Measurements from ENCODE around the gene SEMA3F. TPM values are rescaled to one million over a fixed set of nuclear protein-coding genes. Genes with fewer than 3 reads are reported as not detected.

The SEMA3F gene
- total and polyA plus RNA-seq, 2 donors (not counting 1 experiment from before 2014, with no cell fraction given): 5.1 to 9.7 TPM

GRCh38 chr3:50174517-50174895 lies 19.4 kb downstream of the SEMA3F start:
- no peak for TF ChIP-seq CTCF (conservative IDR thresholded peaks at IDR 0.05 in 1 of 2, IDR thresholded peaks at IDR 0.05 in 1 of 2; ENCODE audit: low read depth in 1 of 2, low read length in 2 of 2)
- no peak for TF ChIP-seq EZH2 (IDR thresholded peaks at IDR 0.05; ENCODE audit: low read length, missing control alignments)
- no peaks in the 10 kb centered on the region for H4K20me1 ChIP-seq (ENCODE audit: control insufficient read depth, extremely low read depth, insufficient read depth, low read length)
- no peak overlapping the region for H3K9ac ChIP-seq (ENCODE audit: insufficient read depth, low read length)
- no peaks in the 10 kb centered on the region for H3K4me1 ChIP-seq (ENCODE audit: control insufficient read depth, extremely low read depth, insufficient read depth, low read length)
- H3K27me3 ChIP-seq (ENCODE audit: control insufficient read depth, insufficient read depth, low read length): no peaks in the 10 kb centered on the region
- DNase-seq (ENCODE audit: low read depth in 2 of 2): no peak
- no peaks in the 10 kb centered on the region for H3K9me3 ChIP-seq (ENCODE audit: control insufficient read depth, insufficient read depth, low read depth, low read length)
- H3K4me2 ChIP-seq (ENCODE audit: extremely low read depth, insufficient read depth, low read length): no peak overlapping the region
- H2AFZ ChIP-seq (ENCODE audit: low read length): no peak overlapping the region
- no peaks in the 10 kb centered on the region for H3K79me2 ChIP-seq (ENCODE audit: control insufficient read depth, insufficient read depth, low read length)
- no peaks in the 10 kb centered on the region for H3K36me3 ChIP-seq (ENCODE audit: control insufficient read depth, insufficient read depth, low read length)
- no peak overlapping the region for H3K4me3 ChIP-seq (replicated peaks in 1 of 4; ENCODE audit: control extremely low read depth in 1 of 4, insufficient read depth in 1 of 4, low read depth in 3 of 4, low read length in 4 of 4)
- H3K27ac ChIP-seq (ENCODE audit: insufficient read depth, low read length): no peak overlapping the region

- H3K4me2 ChIP-seq (ENCODE audit: extremely low read depth, insufficient read depth, low read length): no peak overlapping the region
- TF ChIP-seq EZH2 (IDR thresholded peaks at IDR 0.05; ENCODE audit: low read length, missing control alignments): no peak
- no peak for TF ChIP-seq CTCF (conservative IDR thresholded peaks at IDR 0.05 in 1 of 2, IDR thresholded peaks at IDR 0.05 in 1 of 2; ENCODE audit: low read depth in 1 of 2, low read length in 2 of 2)
- DNase-seq (ENCODE audit: low read depth in 2 of 2): no peak
- no peaks in the 10 kb centered on the region for H3K79me2 ChIP-seq (ENCODE audit: control insufficient read depth, insufficient read depth, low read length)
- no peak overlapping the region for H3K4me3 ChIP-seq (replicated peaks in 1 of 4; ENCODE audit: control extremely low read depth in 1 of 4, insufficient read depth in 1 of 4, low read depth in 3 of 4, low read length in 4 of 4)
- no peak overlapping the region for H3K9ac ChIP-seq (ENCODE audit: insufficient read depth, low read length)
- H2AFZ ChIP-seq (ENCODE audit: low read length): no peak overlapping the region
- H3K36me3 ChIP-seq (ENCODE audit: control insufficient read depth, insufficient read depth, low read length): no peaks in the 10 kb centered on the region
- H3K9me3 ChIP-seq (ENCODE audit: control insufficient read depth, insufficient read depth, low read depth, low read length): no peaks in the 10 kb centered on the region
- no peak overlapping the region for H3K27ac ChIP-seq (ENCODE audit: insufficient read depth, low read length)
- H3K27me3 ChIP-seq (ENCODE audit: control insufficient read depth, insufficient read depth, low read length): no peaks in the 10 kb centered on the region
- no peaks in the 10 kb centered on the region for H4K20me1 ChIP-seq (ENCODE audit: control insufficient read depth, extremely low read depth, insufficient read depth, low read length)
- no peaks in the 10 kb centered on the region for H3K4me1 ChIP-seq (ENCODE audit: control insufficient read depth, extremely low read depth, insufficient read depth, low read length)
These were observed 19.9 kb downstream of the SEMA3F start for GRCh38 chr3:50174947-50175524.

- Histone ChIP-seq H3K27ac (ENCODE audit: insufficient read depth, low read length) (no peak overlapping the region), H3K79me2 (ENCODE audit: control insufficient read depth, insufficient read depth, low read length) (no peaks in the 10 kb centered on the region), H4K20me1 (ENCODE audit: control insufficient read depth, extremely low read depth, insufficient read depth, low read length) (no peaks in the 10 kb centered on the region), H2AFZ (ENCODE audit: low read length) (no peak overlapping the region), H3K9me3 (ENCODE audit: control insufficient read depth, insufficient read depth, low read depth, low read length) (no peaks in the 10 kb centered on the region), H3K4me1 (ENCODE audit: control insufficient read depth, extremely low read depth, insufficient read depth, low read length) (no peaks in the 10 kb centered on the region), H3K36me3 (ENCODE audit: control insufficient read depth, insufficient read depth, low read length) (no peaks in the 10 kb centered on the region), H3K4me2 (ENCODE audit: extremely low read depth, insufficient read depth, low read length) (no peak overlapping the region), H3K27me3 (ENCODE audit: control insufficient read depth, insufficient read depth, low read length) (no peaks in the 10 kb centered on the region), H3K9ac (ENCODE audit: insufficient read depth, low read length) (no peak overlapping the region), H3K4me3 (replicated peaks in 1 of 4; ENCODE audit: control extremely low read depth in 1 of 4, insufficient read depth in 1 of 4, low read depth in 3 of 4, low read length in 4 of 4) (no peak overlapping the region)
- DNase-seq (ENCODE audit: low read depth in 2 of 2): peak in 1 of 2 donors; percentile 34
- TF ChIP-seq CTCF (conservative IDR thresholded peaks at IDR 0.05 in 1 of 2, IDR thresholded peaks at IDR 0.05 in 1 of 2; ENCODE audit: low read depth in 1 of 2, low read length in 2 of 2) (no peak), EZH2 (IDR thresholded peaks at IDR 0.05; ENCODE audit: low read length, missing control alignments) (no peak)
These were observed 22.2 kb downstream of the SEMA3F start for GRCh38 chr3:50177346-50177745.

Measured in fibroblast of lung (primary cell).